Testis (tissue), 3 donors: ENCODE results near the gene HEPHL1. TPM values are rescaled to one million over a fixed set of nuclear protein-coding genes. Genes with fewer than 3 reads are reported as not detected.

ENCODE experiments used
- DNase-seq: peaks from one replicate; pipeline ENCODE4 v3.0.0-alpha.2; 2019
- H3K27ac ChIP-seq, 2 donors: fragments of 200-600 bp; sonication (generic); one replicate each; pipeline ENCODE4 v1.5.1; 2019
- H3K27me3 ChIP-seq: fragments of 200-600 bp; sonication (generic); one replicate; pipeline ENCODE4 v1.5.1; 2019
- H3K36me3 ChIP-seq: fragments of 200-600 bp; sonication (generic); one replicate; pipeline ENCODE4 v1.5.1; 2017; ENCODE audit warnings: low read depth; ENCODE audit errors: missing control alignments
- H3K4me1 ChIP-seq: fragments of 200-600 bp; sonication (generic); one replicate; pipeline ENCODE4 v1.5.1; 2019
- H3K4me3 ChIP-seq, 2 donors: fragments of 200-600 bp; sonication (generic); one replicate each; pipeline ENCODE4 v1.5.1; 2017 to 2019
- H3K9me3 ChIP-seq: fragments of 200-600 bp; sonication (generic); one replicate; pipeline ENCODE4 v1.5.1; 2017
- POLR2A ChIP-seq: fragments of 450-650 bp; IDR thresholded peaks from one replicate; pipeline ENCODE4 v1.6.1; 2017; ENCODE audit warnings: antibody characterized with exemption, mild to moderate bottlenecking, moderate library complexity
- WGBS, 2 donors: methylation state at CpG; one replicate each; pipeline ENCODE4 v1.1.5; 2018; 5-methylcytosine and 5-hydroxymethylcytosine counted together
- intact Hi-C: fragments of 100-400 bp; cut with DNase I; formaldehyde crosslinking; loops from one replicate; pipeline ENCODE4 v1.15.1; 2023; ENCODE audit warnings: low total_unique reads
- polyA plus RNA-seq: library from polyadenylated mRNA; stranded (reverse); fragments of 350-450 nt; fragmentation: Illumina TruSeq; extraction: RNeasy Lipid Tissue Mini Kit (QIAGEN cat#74804); gene quantifications from one replicate; pipeline ENCODE4 v1.2.3, GENCODE V29; 2014; ENCODE audit warnings: low read depth, low replicate concordance; ENCODE audit not compliant: insufficient read depth
- total RNA-seq, 2 donors: library from RNA; depleted of rRNA; stranded (reverse); fragments of >200 nt; gene quantifications; one replicate each; pipeline ENCODE4 v1.2.3, GENCODE V29; 2016
- TF ChIP-seq, protein P1 (sequence below), 3 experiments: fragments of 450-650 bp in 2 of 3; fragments of 200-600 bp in 1 of 3; sonication (generic) in 1 of 3; IDR thresholded peaks; one replicate each; pipeline ENCODE4 v1.5.1; 2016 to 2019; ENCODE audit warnings: antibody characterized with exemption in 3 of 3, mild to moderate bottlenecking in 2 of 3, moderate library complexity in 1 of 3

The HEPHL1 gene
- total and polyA plus RNA-seq, 3 donors from 2014 or later = 0.24 to 0.87 (median 0.54) TPM

GRCh38 chr11:94129512-94130297 lies 108.6 kb downstream of the HEPHL1 start:
- no peaks in the 10 kb centered on the region for H3K36me3 ChIP-seq
- no peaks in the 10 kb centered on the region for H3K27me3 ChIP-seq
- no peak for DNase-seq
- TF ChIP-seq POLR2A = no peak
- TF ChIP-seq, protein P1, sequence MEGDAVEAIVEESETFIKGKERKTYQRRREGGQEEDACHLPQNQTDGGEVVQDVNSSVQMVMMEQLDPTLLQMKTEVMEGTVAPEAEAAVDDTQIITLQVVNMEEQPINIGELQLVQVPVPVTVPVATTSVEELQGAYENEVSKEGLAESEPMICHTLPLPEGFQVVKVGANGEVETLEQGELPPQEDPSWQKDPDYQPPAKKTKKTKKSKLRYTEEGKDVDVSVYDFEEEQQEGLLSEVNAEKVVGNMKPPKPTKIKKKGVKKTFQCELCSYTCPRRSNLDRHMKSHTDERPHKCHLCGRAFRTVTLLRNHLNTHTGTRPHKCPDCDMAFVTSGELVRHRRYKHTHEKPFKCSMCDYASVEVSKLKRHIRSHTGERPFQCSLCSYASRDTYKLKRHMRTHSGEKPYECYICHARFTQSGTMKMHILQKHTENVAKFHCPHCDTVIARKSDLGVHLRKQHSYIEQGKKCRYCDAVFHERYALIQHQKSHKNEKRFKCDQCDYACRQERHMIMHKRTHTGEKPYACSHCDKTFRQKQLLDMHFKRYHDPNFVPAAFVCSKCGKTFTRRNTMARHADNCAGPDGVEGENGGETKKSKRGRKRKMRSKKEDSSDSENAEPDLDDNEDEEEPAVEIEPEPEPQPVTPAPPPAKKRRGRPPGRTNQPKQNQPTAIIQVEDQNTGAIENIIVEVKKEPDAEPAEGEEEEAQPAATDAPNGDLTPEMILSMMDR (IDR thresholded peaks at IDR 0.05) = no peak
- H3K4me3 ChIP-seq = peak overlapping the region; percentile 81 to 87
- H3K4me1 ChIP-seq = peaks cover 37% of the 10 kb centered on the region
- intact Hi-C loops = no loop called here
- peak overlapping the region; percentile 91 to 96 for H3K27ac ChIP-seq
- WGBS, 2 donors = 8 to 9% methylated on average over 19 to 20 of the region's 20 CpGs
- no peaks in the 10 kb centered on the region for H3K9me3 ChIP-seq

- no peak for DNase-seq
- no peaks in the 10 kb centered on the region for H3K9me3 ChIP-seq
- peaks cover 45% of the 10 kb centered on the region for H3K4me1 ChIP-seq
- no peaks in the 10 kb centered on the region for H3K36me3 ChIP-seq
- 38 to 52% methylated on average over 7 of the region's 7 CpGs for WGBS, 2 donors
- peak overlapping the region in 1 of 2 donors; percentile 87 for H3K4me3 ChIP-seq
- intact Hi-C loops = no loop called here
- H3K27me3 ChIP-seq = no peaks in the 10 kb centered on the region
- no peak for TF ChIP-seq POLR2A
- TF ChIP-seq, protein P1 (IDR thresholded peaks at IDR 0.05) = no peak
- peak overlapping the region; percentile 91 to 96 for H3K27ac ChIP-seq
These were observed 109.3 kb downstream of the HEPHL1 start for GRCh38 chr11:94130298-94131046.

DNA sequence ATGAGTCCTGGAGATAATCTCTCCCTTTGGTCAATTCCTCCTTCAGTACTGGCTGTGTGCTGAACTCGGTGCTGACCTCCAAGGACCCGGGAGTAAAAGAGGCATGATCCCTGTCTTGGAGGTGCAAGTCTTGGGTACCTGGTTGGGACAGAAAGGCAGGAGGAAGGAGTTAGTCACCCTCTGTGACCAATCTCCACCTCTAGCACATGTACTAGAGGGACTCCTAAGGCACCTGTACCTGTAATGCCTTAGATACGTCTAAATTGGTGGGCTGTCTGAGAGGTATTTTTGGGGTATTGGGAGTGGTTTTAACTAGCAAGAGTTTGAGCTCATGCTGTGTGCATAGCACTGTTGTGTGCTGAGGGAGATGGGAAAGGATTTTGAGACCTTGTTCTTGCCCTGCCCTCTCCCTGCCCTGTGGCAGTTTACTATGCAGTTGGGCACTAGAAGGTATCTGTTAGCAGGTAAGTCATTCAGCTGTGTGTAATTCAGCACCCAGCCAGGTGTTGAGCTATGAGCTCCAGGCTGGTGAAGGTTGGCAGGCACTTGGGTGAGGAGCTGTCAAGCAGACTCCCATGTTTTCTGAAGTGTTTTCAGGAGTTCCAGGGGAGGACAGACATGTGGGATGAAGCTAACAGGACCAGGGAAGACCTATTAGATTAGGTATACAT lies 110.0 kb downstream of the HEPHL1 start:
- WGBS, 2 donors = 55 to 64% methylated on average over 3 of the region's 3 CpGs
- Histone ChIP-seq H3K27ac (peak overlapping the region; percentile 91 to 96), H3K36me3 (no peaks in the 10 kb centered on the region), H3K9me3 (no peaks in the 10 kb centered on the region), H3K4me1 (peaks cover 47% of the 10 kb centered on the region), H3K27me3 (no peaks in the 10 kb centered on the region), H3K4me3 (no peak overlapping the region)
- no peak for TF ChIP-seq POLR2A
- TF ChIP-seq, protein P1 (IDR thresholded peaks at IDR 0.05) = no peak
- intact Hi-C loops = no loop called here
- no peak for DNase-seq

DNA sequence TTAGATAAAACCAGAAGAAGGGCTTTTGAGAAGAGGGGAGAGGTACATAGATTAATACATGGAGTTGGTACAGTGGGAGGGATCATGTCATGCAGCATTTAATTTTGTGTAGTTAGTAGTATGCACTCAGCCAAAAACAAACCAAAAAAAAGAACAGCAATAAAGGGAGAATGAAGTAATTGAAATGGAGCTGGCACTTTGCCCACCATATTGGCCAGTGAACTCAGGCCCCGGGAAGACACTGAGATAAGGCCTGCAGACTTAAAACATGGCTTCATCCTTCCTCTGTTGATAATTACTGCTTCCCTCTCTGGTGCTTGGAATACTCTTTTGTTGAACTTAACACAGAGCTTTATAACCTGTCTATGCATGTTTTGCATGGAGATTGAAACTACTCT lies 110.6 kb downstream of the HEPHL1 start:
- no peaks in the 10 kb centered on the region for H3K27me3 ChIP-seq
- intact Hi-C loops = no loop called here
- peaks cover 47% of the 10 kb centered on the region for H3K4me1 ChIP-seq
- no peaks in the 10 kb centered on the region for H3K9me3 ChIP-seq
- TF ChIP-seq, protein P1 (IDR thresholded peaks at IDR 0.05) = no peak
- TF ChIP-seq POLR2A = no peak
- peak; percentile 53 for DNase-seq
- no peaks in the 10 kb centered on the region for H3K36me3 ChIP-seq
- 29 to 37% methylated on average over 1 of the region's 1 CpG for WGBS, 2 donors
- H3K27ac ChIP-seq = peak overlapping the region in 1 of 2 donors; percentile 96
- no peak overlapping the region for H3K4me3 ChIP-seq
